K562 (cell line): ENCODE measurements around the gene FPGS. TPM values are rescaled to one million over a fixed set of nuclear protein-coding genes. Genes with fewer than 3 reads are reported as not detected.

Source experiments
- ATAC-seq: fragments of 200-7000 bp; cut with Tn5 transposase; 3 replicates; pipeline ENCODE4 v1.9.1; 2020; ENCODE audit warnings: moderate library complexity
- BruUV-seq: library from RNA; stranded (reverse); fragments of 400-500 nt; replicated peaks from 2 replicates; lab custom pipeline; 2021; lab: Mats Ljungman, UMichigan
- CTCF ChIA-PET: fragments of 300-600 bp; formaldehyde crosslinking; extraction: SDS; loops from one replicate; lab custom pipeline; 2021; ENCODE audit warnings: low intra/inter-chr PET ratio; lab: Yijun Ruan, JAX
- POLR2A ChIA-PET: fragments of 300-600, 350-650 bp; sonication (Branson Sonifier 250); formaldehyde crosslinking; extraction: SDS; loops from one replicate; lab custom pipeline; 2021; ENCODE audit warnings: antibody characterized with exemption, inconsistent platforms; lab: Yijun Ruan, JAX
- DNase-seq, 4 experiments: peaks; one replicate each; pipeline versions ENCODE4 v3.0.0 to v3.0.0-alpha.2; 2011 to 2018; ENCODE audit warnings: low spot score in 3 of 4, mixed read lengths in 3 of 4; ENCODE audit errors: extremely low read depth in 1 of 4
- FAIRE-seq: peaks from 2 replicates; lab custom pipeline; 2011; peaks lifted over from hg19 to GRCh38; lab: Jason Lieb, UNC
- H2AFZ ChIP-seq: 2 replicates; pipeline ENCODE4 v1.6.0; 2011; ENCODE audit warnings: low read depth, low read length, control low read depth, inconsistent platforms
- H3K27ac ChIP-seq: fragments of 200-600 bp; 3 replicates; pipeline ENCODE4 v1.8.0; 2011; ENCODE audit warnings: low read depth, mild to moderate bottlenecking, control low read depth, inconsistent platforms, low read length, moderate library complexity, mixed read lengths; ENCODE audit errors: extremely low read depth
- H3K27me3 ChIP-seq, 2 experiments: fragments of 300-600 bp in 1 of 2; 2 replicates in 1 of 2; 3 replicates in 1 of 2; pipeline versions ENCODE4 v1.6.0 to v1.8.0; 2011; ENCODE audit warnings: inconsistent platforms in 2 of 2, low read length in 2 of 2, mild to moderate bottlenecking in 1 of 2, mixed read lengths in 1 of 2, moderate library complexity in 1 of 2; ENCODE audit not compliant: control insufficient read depth in 2 of 2, insufficient read depth in 2 of 2
- H3K36me3 ChIP-seq: fragments of 300-600 bp; 3 replicates; pipeline ENCODE4 v1.8.0; 2011; ENCODE audit warnings: mild to moderate bottlenecking, low read length, inconsistent platforms; ENCODE audit not compliant: control insufficient read depth, insufficient read depth
- H3K4me1 ChIP-seq, 2 experiments: fragments of 200-600 bp in 1 of 2; replicated peaks in 1 of 2; 2 replicates in 1 of 2; 3 replicates in 1 of 2; pipeline versions ENCODE4 v1.5.1 to v1.8.0; 2011; ENCODE audit warnings: inconsistent platforms in 2 of 2, low read length in 2 of 2, mild to moderate bottlenecking in 1 of 2, mixed read lengths in 1 of 2, moderate library complexity in 1 of 2; ENCODE audit not compliant: control insufficient read depth in 2 of 2, insufficient read depth in 2 of 2
- H3K4me2 ChIP-seq: 2 replicates; pipeline ENCODE4 v1.6.1; 2011; ENCODE audit warnings: low read length, control low read depth, inconsistent platforms, mixed read lengths; ENCODE audit not compliant: insufficient read depth
- H3K4me3 ChIP-seq: fragments of 200-600 bp; sonication (generic), shearing (Covaris generic); 2 replicates; pipeline ENCODE4 v1.5.1; 2016; ENCODE audit warnings: control low read depth, inconsistent platforms
- H3K79me2 ChIP-seq: fragments of 200-600 bp; 3 replicates; pipeline ENCODE4 v1.8.0; 2011; ENCODE audit warnings: low read length, inconsistent platforms; ENCODE audit not compliant: control insufficient read depth, insufficient read depth
- H3K9ac ChIP-seq, 2 experiments: 2 replicates each; pipeline versions ENCODE4 v1.6.0 to v1.6.1; 2011; ENCODE audit warnings: low read depth in 2 of 2, low read length in 2 of 2, control low read depth in 1 of 2, inconsistent platforms in 1 of 2, mild to moderate bottlenecking in 1 of 2, mixed read lengths in 1 of 2; ENCODE audit not compliant: insufficient read depth in 1 of 2
- H3K9me1 ChIP-seq: one replicate; pipeline ENCODE4 v1.6.0; 2011; ENCODE audit warnings: inconsistent platforms, mild to moderate bottlenecking, low read length, moderate library complexity; ENCODE audit not compliant: control insufficient read depth, insufficient read depth
- H3K9me3 ChIP-seq: replicated peaks from 2 replicates; pipeline ENCODE4 v1.5.1; 2011; ENCODE audit warnings: low read depth, low read length, inconsistent platforms; ENCODE audit not compliant: control insufficient read depth, insufficient read depth
- H4K20me1 ChIP-seq: replicated peaks from 2 replicates; pipeline ENCODE4 v1.6.1; 2011; ENCODE audit warnings: low read length, inconsistent platforms, mixed read lengths; ENCODE audit not compliant: control insufficient read depth, insufficient read depth
- ARID2 ChIP-seq: fragments of 450-650 bp; IDR thresholded peaks from 2 replicates; pipeline ENCODE4 v1.6.1; 2017; ENCODE audit warnings: antibody characterized with exemption, mild to moderate bottlenecking
- CC2D1A ChIP-seq: fragments of 450-650 bp; IDR thresholded peaks from 2 replicates; pipeline ENCODE4 v1.6.1; 2017; ENCODE audit warnings: mild to moderate bottlenecking
- CTCF ChIP-seq, 3 experiments: IDR thresholded peaks in 2 of 3; conservative IDR thresholded peaks in 1 of 3; 2 replicates each; pipeline ENCODE4 v1.5.1; 2011 to 2012; ENCODE audit warnings: low read length in 3 of 3, mild to moderate bottlenecking in 3 of 3, control low read depth in 2 of 3, improper control_type of control experiment in 1 of 3, inconsistent platforms in 1 of 3, low read depth in 1 of 3, mixed read lengths in 1 of 3, moderate library complexity in 1 of 3; ENCODE audit not compliant: insufficient read depth in 2 of 3
- DEAF1 ChIP-seq: fragments of 450-650 bp; formaldehyde crosslinking; IDR thresholded peaks from 2 replicates; pipeline ENCODE4 v1.4.0; 2020; ENCODE audit warnings: mild to moderate bottlenecking, moderate library complexity
- EGR1 ChIP-seq: fragments of 450-650 bp; conservative IDR thresholded peaks from 2 replicates; pipeline ENCODE4 v1.6.1; 2017; ENCODE audit warnings: mild to moderate bottlenecking
- ESRRA ChIP-seq: fragments of 450-650 bp; IDR thresholded peaks from 2 replicates; pipeline ENCODE4 v1.6.1; 2014; ENCODE audit warnings: low read depth, mild to moderate bottlenecking, moderate library complexity, borderline replicate concordance
- JUND ChIP-seq, 2 experiments: IDR thresholded peaks; 2 replicates in 1 of 2; 3 replicates in 1 of 2; pipeline ENCODE4 v1.6.1; 2011; ENCODE audit warnings: borderline replicate concordance in 2 of 2, low read depth in 2 of 2, low read length in 2 of 2, improper control_type of control experiment in 1 of 2, missing biosample characterization in 1 of 2, missing genetic modification characterization in 1 of 2, missing genetic modification reagents in 1 of 2
- MEIS2 ChIP-seq: fragments of 450-650 bp; IDR thresholded peaks from 2 replicates; pipeline ENCODE4 v1.6.1; 2014; ENCODE audit warnings: mild to moderate bottlenecking; ENCODE audit not compliant: partially characterized antibody
- RAD21 ChIP-seq, 2 experiments: fragments of 250-450 bp in 1 of 2; fragments of 450-650 bp in 1 of 2; sonication (Bioruptor Pico) in 1 of 2; formaldehyde crosslinking in 1 of 2; IDR thresholded peaks in 1 of 2; conservative IDR thresholded peaks in 1 of 2; 2 replicates each; pipeline versions ENCODE4 v1.4.0 to v1.8.0; 2020 to 2022; ENCODE audit warnings: mild to moderate bottlenecking in 2 of 2, moderate library complexity in 1 of 2
- RCOR1 ChIP-seq, 2 experiments: IDR thresholded peaks; 2 replicates each; pipeline ENCODE4 v1.6.1; 2012; ENCODE audit warnings: low read depth in 2 of 2, low read length in 2 of 2, borderline replicate concordance in 1 of 2, improper control_type of control experiment in 1 of 2
- SIN3A ChIP-seq, 2 experiments: fragments of 150-350 bp in 1 of 2; IDR thresholded peaks; 2 replicates each; pipeline ENCODE4 v1.6.1; 2011 to 2016; ENCODE audit warnings: borderline replicate concordance in 2 of 2, low read depth in 2 of 2, low read length in 2 of 2, mild to moderate bottlenecking in 2 of 2, moderate library complexity in 2 of 2; ENCODE audit not compliant: control insufficient read depth in 1 of 2
- SMC3 ChIP-seq: conservative IDR thresholded peaks from 2 replicates; pipeline ENCODE4 v1.6.1; 2011; ENCODE audit warnings: low read depth, low read length, improper control_type of control experiment; ENCODE audit not compliant: insufficient read depth
- STAG1 ChIP-seq: sonication (generic); formaldehyde crosslinking; IDR thresholded peaks from 2 replicates; pipeline ENCODE4 v1.5.0; 2020; ENCODE audit warnings: missing genetic modification reagents, borderline replicate concordance
- TAL1 ChIP-seq: fragments of 450-650 bp; IDR thresholded peaks from 2 replicates; pipeline ENCODE4 v1.6.1; 2016; ENCODE audit warnings: mild to moderate bottlenecking
- TARDBP ChIP-seq: fragments of 450-650 bp; IDR thresholded peaks from 2 replicates; pipeline ENCODE4 v1.6.1; 2016
- ZNF263 ChIP-seq: sonication (generic); formaldehyde crosslinking; IDR thresholded peaks from 2 replicates; pipeline ENCODE4 v1.8.0; 2022; ENCODE audit warnings: mild to moderate bottlenecking, missing genetic modification reagents, borderline replicate concordance
- WGBS: fragments of 100-300 bp; shearing (Covaris generic); methylation state at CpG from one replicate; pipeline ENCODE4 v1.1.6; 2016; ENCODE audit warnings: low coverage, mixed read lengths; ENCODE audit not compliant: insufficient coverage; ENCODE audit errors: missing lambda C conversion rate; 5-methylcytosine and 5-hydroxymethylcytosine counted together
- in situ Hi-C: fragments of 300-500 bp; cut with MboI; formaldehyde crosslinking; loops from 4 replicates; pipeline ENCODE4 v1.15.0; 2018; ENCODE audit warnings: inconsistent platforms, mixed read lengths
- intact Hi-C: fragments of 100-400 bp; cut with micrococcal nuclease; formaldehyde crosslinking; loops from 2 replicates; pipeline ENCODE4 v1.14.2; 2022
- polyA plus RNA-seq, 8 experiments: library from polyadenylated mRNA; depleted of rRNA in 4 of 8; stranded (reverse) in 5 of 8; unstranded in 3 of 8; fragments of >200 nt; fragmentation: Nextera tagmentation in 2 of 8; fragmentation: Illumina TruSeq in 1 of 8; extraction: Ambion mirVana in 2 of 8; extraction: Trizol in 1 of 8; gene quantifications; 2 replicates each; pipeline versions ENCODE4 v1.2.1 to v1.2.3, GENCODE V29; 2011 to 2014; ENCODE audit warnings: inconsistent platforms in 1 of 8, missing spikeins in 1 of 8
- total RNA-seq, 7 experiments: library from RNA; depleted of rRNA in 6 of 7; stranded (reverse); fragments of >200 nt in 6 of 7; fragmentation: Illumina TruSeq in 2 of 7; extraction: Trizol in 2 of 7; gene quantifications; 2 replicates each; pipeline versions ENCODE4 v1.2.1 to v1.2.3, GENCODE V29; 2011 to 2021; ENCODE audit warnings: low replicate concordance in 1 of 7

FPGS gene
- total and polyA plus RNA-seq, 9 of the 15 experiments (the other 6 are each of a cell fraction or from before 2014, with no cell fraction given) = 0.84 to 86.4 (median 59.2) TPM

- in situ Hi-C loops (loop anchor here (25.0 kb wide), 1 partner anchor 598 kb away; the partner anchor contains the start of gene URM1), intact Hi-C loops (loop anchor here (1.0 to 2.0 kb wide), 3 partner anchors 21 to 107 kb away; no protein-coding TSS in a partner anchor)
- H3K27ac ChIP-seq = no peak overlapping the region
- WGBS = 13% methylated on average over 6 of the region's 7 CpGs
- no peaks in the 10 kb centered on the region for H4K20me1 ChIP-seq
- no peaks in the 10 kb centered on the region for H3K9me3 ChIP-seq
- no peaks in the 10 kb centered on the region for H3K79me2 ChIP-seq
- no peak overlapping the region for H3K4me2 ChIP-seq
- H3K27me3 ChIP-seq = no peaks in the 10 kb centered on the region; a peak in 1 of 5 replicates
- ATAC-seq (peak; percentile 96), DNase-seq (peak; percentile 48 to 85 (median 62)), FAIRE-seq (peak; percentile 85)
- peaks cover 3% of the 10 kb centered on the region for H3K9me1 ChIP-seq
- no peak overlapping the region for H2AFZ ChIP-seq
- peaks cover 13 to 32% of the 10 kb centered on the region in 2 experiments for H3K4me1 ChIP-seq
- no peaks in the 10 kb centered on the region for H3K36me3 ChIP-seq
- no peak overlapping the region for H3K4me3 ChIP-seq
- POLR2A ChIA-PET = interaction anchor here (0.6 to 1.3 kb wide), 3 partner anchors 20 to 162 kb away, joined by 3 to 5 read pairs (median 3); no protein-coding TSS in a partner anchor
- BruUV-seq = no TSS peak
- peak overlapping the region in 1 of 2 experiments; percentile 72; a peak in 2 of 4 replicates for H3K9ac ChIP-seq
- CTCF ChIA-PET = interaction anchor here (2.3 kb wide), 1 partner anchor 21 kb away, joined by 15 read pairs; the partner anchor contains the start of gene CDK9
- TF ChIP-seq ESRRA (peak; percentile 56; the same call in 1 of the 2 replicates), TAL1 (no peak), DEAF1 (peak; percentile 38; the same call in 1 of the 2 replicates), MEIS2 (peak; percentile 22), SIN3A (IDR thresholded peaks at IDR 0.05; ENCODE audit: borderline replicate concordance in 2 of 2, control insufficient read depth in 1 of 2, low read depth in 2 of 2, low read length in 2 of 2) (no peak), ARID2 (peak; percentile 56; the same call in 1 of the 2 replicates), ZNF263 (CRISPR knock-in tag) (peak; percentile 38; the same call in 1 of the 2 replicates), RAD21 (CRISPR knock-in tag; conservative IDR thresholded peaks at IDR 0.05 in 1 of 2, IDR thresholded peaks at IDR 0.05 in 1 of 2) (peak; percentile 58 to 91), CC2D1A (peak; percentile 69; the same call in 1 of the 2 replicates), JUND (IDR thresholded peaks at IDR 0.05; ENCODE audit: borderline replicate concordance, low read depth, low read length) (peak; percentile 21; the same call in 1 of the 2 replicates), JUND (tag; IDR thresholded peaks at IDR 0.05; ENCODE audit: borderline replicate concordance, low read depth, low read length) (no peak; the same call in 2 of the 3 replicates), STAG1 (CRISPR knock-in tag) (peak; percentile 45; the same call in 1 of the 2 replicates), CTCF (IDR thresholded peaks at IDR 0.05 in 2 of 3, conservative IDR thresholded peaks at IDR 0.05 in 1 of 3; ENCODE audit: insufficient read depth in 2 of 3, low read depth in 1 of 3, low read length in 3 of 3) (peak; percentile 78 to 85 (median 84)), TARDBP (0 out of 2 replicates have a peak, but pooled peaks have one; percentile 54), EGR1 (peak; percentile 20; the same call in 1 of the 2 replicates), SMC3 (peak; percentile 77), RCOR1 (IDR thresholded peaks at IDR 0.05; ENCODE audit: borderline replicate concordance in 1 of 2, low read depth in 2 of 2, low read length in 2 of 2) (peak in 1 of 2 experiments; percentile 55; a peak in 1 of 4 replicates)
Observed at GRCh38 chr9:127763918-127764384, 38.7 kb upstream of the FPGS start.
